GM23248 (cell line): ENCODE measurements around the gene URB1.

ENCODE experiments used
- EZH2 ChIP-seq: fragments of 200-600 bp; sonication (generic); IDR thresholded peaks from 2 replicates; pipeline ENCODE4 v1.6.1; 2018; ENCODE audit warnings: antibody characterized with exemption, mild to moderate bottlenecking; ENCODE audit not compliant: insufficient read depth, poor library complexity, severe bottlenecking
- EZH2phosphoT487 ChIP-seq: fragments of 200-600 bp; sonication (generic); IDR thresholded peaks from 2 replicates; pipeline ENCODE4 v1.6.1; 2018; ENCODE audit warnings: antibody characterized with exemption, moderate library complexity, mild to moderate bottlenecking, low read depth; ENCODE audit not compliant: insufficient read depth

DNA sequence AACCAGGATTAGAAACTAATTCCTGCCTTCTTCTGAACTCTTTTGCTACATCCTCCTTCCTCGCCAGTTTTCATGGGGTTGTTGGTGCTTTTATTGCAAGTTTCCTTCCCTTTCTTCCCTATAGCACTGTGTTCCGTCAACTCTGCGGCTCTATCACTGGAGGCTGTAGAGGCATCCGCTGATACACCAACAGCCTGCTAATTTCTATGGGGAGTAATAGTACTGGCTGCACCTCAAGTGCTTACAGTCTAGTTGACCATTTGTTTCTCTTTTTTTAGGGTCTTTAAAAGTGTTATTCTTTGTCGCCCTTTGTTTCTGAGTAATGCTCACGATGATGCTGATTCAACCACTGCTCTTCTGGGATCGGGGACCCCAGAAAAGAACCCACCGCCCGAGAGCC, 114.7 kb downstream of the URB1 start:
- no peak for TF ChIP-seq EZH2phosphoT487
- TF ChIP-seq EZH2: no peak
